ENCODE measurements around the gene COPS2.
"Not testable (repeated sequence)": the region's sequence is repeated elsewhere in the genome, so short reads cannot be mapped to it uniquely, and the experiment has no call there.

The COPS2 gene

GRCh38 chr15:49188933-49189332 lies 33.5 kb upstream of the COPS2 start:
- TF ChIP-seq ZFX (IDR thresholded peaks at IDR 0.05; ENCODE audit: borderline replicate concordance) (no peak), CTCF (IDR thresholded peaks at IDR 0.05) (no peak)

GRCh38 chr15:49187549-49188245 lies 32.3 kb upstream of the COPS2 start:
- H3K27ac ChIP-seq = no peak overlapping the region
- no peak for TF ChIP-seq ZFX (IDR thresholded peaks at IDR 0.05; ENCODE audit: borderline replicate concordance)
- TF ChIP-seq CTCF (IDR thresholded peaks at IDR 0.05) = no peak

More at GRCh38 chr15:49188933-49189332, 33.5 kb upstream of the COPS2 start:
- H3K27ac ChIP-seq = no peak overlapping the region

GRCh38 chr15:49185473-49185872 lies 30.1 kb upstream of the COPS2 start:
- no peak overlapping the region for H3K27ac ChIP-seq
- no peak for TF ChIP-seq CTCF (IDR thresholded peaks at IDR 0.05)
- TF ChIP-seq ZFX (IDR thresholded peaks at IDR 0.05; ENCODE audit: borderline replicate concordance) = no peak

- H3K27ac ChIP-seq = not testable (repeated sequence)
Observed at GRCh38 chr15:49183741-49184140, 28.3 kb upstream of the COPS2 start.

- TF ChIP-seq ZFX (IDR thresholded peaks at IDR 0.05; ENCODE audit: borderline replicate concordance) (no peak), CTCF (IDR thresholded peaks at IDR 0.05) (no peak)
Observed at GRCh38 chr15:49182128-49182527, 26.7 kb upstream of the COPS2 start.

GRCh38 chr15:49179433-49180190 lies 24.2 kb upstream of the COPS2 start:
- H3K27ac ChIP-seq = no peak overlapping the region
- TF ChIP-seq CTCF (IDR thresholded peaks at IDR 0.05) (no peak), ZFX (IDR thresholded peaks at IDR 0.05; ENCODE audit: borderline replicate concordance) (no peak)

More at GRCh38 chr15:49182128-49182527, 26.7 kb upstream of the COPS2 start:
- H3K27ac ChIP-seq = no peak overlapping the region

- TF ChIP-seq CTCF (IDR thresholded peaks at IDR 0.05) = no peak
- no peak for TF ChIP-seq ZFX (IDR thresholded peaks at IDR 0.05; ENCODE audit: borderline replicate concordance)
- no peak overlapping the region for H3K27ac ChIP-seq
Observed at GRCh38 chr15:49178497-49178896, 23.1 kb upstream of the COPS2 start.

GRCh38 chr15:49175582-49176397 lies 20.4 kb upstream of the COPS2 start:
- H3K27ac ChIP-seq = not testable (repeated sequence)
